Caco-2 (cell line): Measurements from ENCODE around the gene DLG2. TPM values are rescaled to one million over a fixed set of nuclear protein-coding genes. Genes with fewer than 3 reads are reported as not detected.

Experiments used
- BruUV-seq: library from RNA; stranded (reverse); fragments of 400-500 nt; replicated peaks from 2 replicates; lab custom pipeline; 2021; lab: Mats Ljungman, UMichigan
- CTCF ChIA-PET: fragments of 300-600 bp; sonication (Branson Sonifier 250); formaldehyde crosslinking; loops from one replicate; lab custom pipeline; 2022; ENCODE audit warnings: antibody characterized with exemption; lab: Charles Lee
- POLR2A ChIA-PET: fragments of 300-600 bp; sonication (Branson Sonifier 250); formaldehyde crosslinking; loops from one replicate; lab custom pipeline; 2022; ENCODE audit warnings: antibody characterized with exemption; lab: Charles Lee
- DNase-seq, 2 experiments: peaks; one replicate each; pipeline versions ENCODE4 v3.0.0 to v3.0.0-alpha.2; 2020 to 2022
- H3K27me3 ChIP-seq: replicated peaks from 2 replicates; pipeline ENCODE4 v1.6.0; 2011; ENCODE audit warnings: low read length; ENCODE audit not compliant: control insufficient read depth, insufficient read depth
- H3K36me3 ChIP-seq: 2 replicates; pipeline ENCODE4 v1.5.1; 2011; ENCODE audit warnings: low read length; ENCODE audit not compliant: control insufficient read depth, insufficient read depth
- H3K4me1 ChIP-seq: fragments of 250-450 bp; sonication (Bioruptor Pico); 2 replicates; pipeline ENCODE4 v1.5.1; 2020; ENCODE audit warnings: mild to moderate bottlenecking
- H3K4me3 ChIP-seq: 2 replicates; pipeline ENCODE4 v1.5.1; 2011; ENCODE audit warnings: low read depth, mild to moderate bottlenecking, control low read depth, low read length
- H3K9me3 ChIP-seq: fragments of 250-450 bp; sonication (Bioruptor Pico); 2 replicates; pipeline ENCODE4 v1.5.1; 2020; ENCODE audit warnings: mild to moderate bottlenecking, moderate library complexity
- H3K27ac Mint-ChIP-seq: one replicate; pipeline ENCODE4 v1.8.0; 2022; ENCODE audit warnings: mixed read lengths; ENCODE audit not compliant: unreplicated experiment
- H3K27me3 Mint-ChIP-seq: one replicate; pipeline ENCODE4 v1.8.0; 2022; ENCODE audit warnings: mixed read lengths; ENCODE audit not compliant: insufficient read depth, unreplicated experiment
- H3K36me3 Mint-ChIP-seq: one replicate; pipeline ENCODE4 v1.8.0; 2022; ENCODE audit warnings: mild to moderate bottlenecking, mixed read lengths; ENCODE audit not compliant: insufficient read depth, unreplicated experiment
- H3K4me1 Mint-ChIP-seq: one replicate; pipeline ENCODE4 v1.8.0; 2022; ENCODE audit warnings: low read depth, mixed read lengths; ENCODE audit not compliant: unreplicated experiment
- H3K4me3 Mint-ChIP-seq: one replicate; pipeline ENCODE4 v1.8.0; 2022; ENCODE audit warnings: mild to moderate bottlenecking, moderate library complexity, mixed read lengths; ENCODE audit not compliant: unreplicated experiment
- H3K9me3 Mint-ChIP-seq: one replicate; pipeline ENCODE4 v1.8.0; 2022; ENCODE audit warnings: mixed read lengths; ENCODE audit not compliant: unreplicated experiment
- CTCF ChIP-seq, 2 experiments: fragments of 200-600 bp in 1 of 2; IDR thresholded peaks; 1 replicate in 1 of 2; 2 replicates in 1 of 2; pipeline versions ENCODE4 v1.5.1 to v1.8.0; 2011 to 2022; ENCODE audit warnings: antibody characterized with exemption in 1 of 2, control low read depth in 1 of 2, inconsistent platforms in 1 of 2, low read depth in 1 of 2, low read length in 1 of 2, mild to moderate bottlenecking in 1 of 2, moderate library complexity in 1 of 2; ENCODE audit not compliant: insufficient read depth in 1 of 2, severe bottlenecking in 1 of 2, unreplicated experiment in 1 of 2
- intact Hi-C: fragments of 100-400 bp; cut with micrococcal nuclease; formaldehyde crosslinking; loops from one replicate; pipeline ENCODE4 v1.10.0; 2022; ENCODE audit not compliant: unreplicated experiment
- total RNA-seq: library from RNA; stranded (reverse); gene quantifications from 2 replicates; pipeline ENCODE4 v1.2.3, GENCODE V29; 2022

Gene DLG2
- total RNA-seq, 1 experiment from 2014 or later, result 21.6 TPM

- Mint-ChIP-seq H3K27me3 (peaks cover 9% of the 10 kb centered on the region), H3K4me1 (no peaks in the 10 kb centered on the region), H3K27ac (no peak overlapping the region), H3K4me3 (no peak overlapping the region), H3K36me3 (no peaks in the 10 kb centered on the region), H3K9me3 (no peaks in the 10 kb centered on the region)
- CTCF ChIA-PET, result interaction anchor here (0.6 kb wide), 1 partner anchor 64 kb away, joined by 3 read pairs; no protein-coding TSS in a partner anchor
- no peaks in the 10 kb centered on the region for H3K36me3 ChIP-seq
- no peak for DNase-seq
- no TSS peak for BruUV-seq
- no peaks in the 10 kb centered on the region for H3K4me1 ChIP-seq
- no peaks in the 10 kb centered on the region for H3K9me3 ChIP-seq
- H3K27me3 ChIP-seq, result no peaks in the 10 kb centered on the region; the same call in 1 of the 2 replicates
- TF ChIP-seq CTCF (IDR thresholded peaks at IDR 0.05; ENCODE audit: insufficient read depth in 1 of 2, low read depth in 1 of 2, low read length in 1 of 2, severe bottlenecking in 1 of 2, unreplicated experiment in 1 of 2), result no peak
- POLR2A ChIA-PET, result no interaction called here
- H3K4me3 ChIP-seq, result no peak overlapping the region
- intact Hi-C loops, result no loop called here
Measured at GRCh38 chr11:84130646-84131427, 1496.3 kb downstream of the DLG2 start.

DNA sequence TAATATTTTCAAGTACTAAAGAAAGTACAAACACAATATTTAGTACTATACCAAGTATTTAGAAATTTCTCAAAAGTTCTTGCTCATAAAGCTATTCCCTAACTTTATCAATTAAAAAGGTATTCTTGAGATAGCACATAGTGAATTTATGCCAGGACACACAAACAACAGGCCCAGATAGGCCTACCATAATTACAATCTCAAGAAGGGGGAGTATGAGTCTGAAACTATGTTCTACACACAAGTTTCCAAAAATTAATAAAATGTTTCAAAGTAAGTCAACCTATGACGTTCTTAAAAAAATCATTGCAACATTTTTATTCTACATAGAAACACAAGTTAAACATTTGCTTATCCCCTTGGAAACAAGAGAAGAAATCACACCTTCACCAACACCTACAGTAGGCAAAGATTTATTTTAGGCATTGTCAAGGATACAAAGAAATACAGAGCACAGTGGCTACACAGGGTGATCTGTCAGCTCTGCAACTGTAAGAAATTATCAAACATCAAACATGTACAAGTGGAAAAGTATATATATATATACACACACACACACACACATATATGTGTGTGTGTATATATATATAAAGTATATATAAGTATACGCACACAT is 1497.1 kb downstream of the DLG2 start:
- no peak for DNase-seq
- Mint-ChIP-seq H3K27ac (no peak overlapping the region), H3K9me3 (no peaks in the 10 kb centered on the region), H3K4me1 (no peaks in the 10 kb centered on the region), H3K27me3 (peaks cover 5% of the 10 kb centered on the region), H3K4me3 (no peak overlapping the region), H3K36me3 (no peaks in the 10 kb centered on the region)
- intact Hi-C loops, result no loop called here
- Histone ChIP-seq H3K36me3 (no peaks in the 10 kb centered on the region), H3K4me3 (no peak overlapping the region), H3K9me3 (no peaks in the 10 kb centered on the region), H3K4me1 (no peaks in the 10 kb centered on the region), H3K27me3 (no peaks in the 10 kb centered on the region)
- BruUV-seq, result no TSS peak
- POLR2A ChIA-PET, result no interaction called here
- TF ChIP-seq CTCF (IDR thresholded peaks at IDR 0.05; ENCODE audit: insufficient read depth in 1 of 2, low read depth in 1 of 2, low read length in 1 of 2, severe bottlenecking in 1 of 2, unreplicated experiment in 1 of 2), result no peak
- CTCF ChIA-PET, result no interaction called here

GRCh38 chr11:84128840-84129239 is 1498.3 kb downstream of the DLG2 start:
- no peaks in the 10 kb centered on the region for H3K36me3 ChIP-seq
- no peaks in the 10 kb centered on the region for H3K9me3 Mint-ChIP-seq
- no TSS peak for BruUV-seq
- H3K27me3 ChIP-seq, result no peaks in the 10 kb centered on the region
- H3K4me3 Mint-ChIP-seq, result no peak overlapping the region
- no peak for TF ChIP-seq CTCF (IDR thresholded peaks at IDR 0.05; ENCODE audit: insufficient read depth in 1 of 2, low read depth in 1 of 2, low read length in 1 of 2, severe bottlenecking in 1 of 2, unreplicated experiment in 1 of 2)
- no peaks in the 10 kb centered on the region for H3K9me3 ChIP-seq
- intact Hi-C loops, result no loop called here
- ChIA-PET CTCF (no interaction called here), POLR2A (no interaction called here)
- H3K36me3 Mint-ChIP-seq, result no peaks in the 10 kb centered on the region
- H3K4me3 ChIP-seq, result no peak overlapping the region
- no peaks in the 10 kb centered on the region for H3K4me1 ChIP-seq
- H3K27me3 Mint-ChIP-seq, result peaks cover 10% of the 10 kb centered on the region
- no peaks in the 10 kb centered on the region for H3K4me1 Mint-ChIP-seq
- DNase-seq, result no peak
- no peak overlapping the region for H3K27ac Mint-ChIP-seq
